ENCODE results near the gene RANBP17.
"Not testable (repeated sequence)": the region's sequence is repeated elsewhere in the genome, so short reads cannot be mapped to it uniquely, and the experiment has no call there.

The RANBP17 gene

DNA sequence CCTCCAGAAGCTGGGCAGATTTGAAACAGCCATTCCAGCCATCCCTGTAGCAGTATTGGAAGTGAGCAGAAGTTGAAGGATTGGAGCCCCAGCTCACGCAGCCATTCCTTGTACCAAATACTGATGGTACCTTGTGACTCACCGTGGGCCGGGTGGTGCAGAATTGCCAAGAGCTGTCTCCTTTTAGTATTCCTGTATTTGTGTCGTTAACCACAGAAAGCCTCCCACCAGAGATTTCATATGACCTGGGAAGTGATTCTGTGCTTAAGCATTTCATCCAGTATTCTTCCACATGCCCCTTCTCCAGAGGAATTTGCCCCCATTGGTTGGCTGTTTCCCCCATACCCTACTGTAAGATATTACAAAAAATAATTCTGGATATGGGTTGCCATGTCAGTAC is 429.6 kb downstream of the RANBP17 start:
- no peak for DNase-seq

DNA sequence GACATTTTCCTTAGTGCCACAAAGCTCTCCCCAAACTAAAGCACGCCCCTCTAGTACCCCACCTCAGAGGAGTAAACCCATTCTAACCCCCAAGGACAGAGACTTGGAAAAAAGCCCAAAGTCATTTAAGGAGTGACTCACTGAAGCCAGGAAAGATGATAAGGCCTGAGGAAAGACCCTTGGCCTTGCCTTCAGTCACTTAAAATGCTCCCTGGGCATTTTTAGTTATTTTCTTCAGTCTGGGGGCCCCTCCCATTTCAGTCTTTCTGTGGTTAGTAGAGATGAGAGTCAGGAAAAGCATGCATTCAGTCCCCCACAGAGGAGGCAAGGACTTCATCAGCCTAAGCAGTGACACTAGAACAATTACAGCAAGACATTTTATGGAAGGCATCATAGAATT is 433.5 kb downstream of the RANBP17 start:
- DNase-seq = no peak

DNA sequence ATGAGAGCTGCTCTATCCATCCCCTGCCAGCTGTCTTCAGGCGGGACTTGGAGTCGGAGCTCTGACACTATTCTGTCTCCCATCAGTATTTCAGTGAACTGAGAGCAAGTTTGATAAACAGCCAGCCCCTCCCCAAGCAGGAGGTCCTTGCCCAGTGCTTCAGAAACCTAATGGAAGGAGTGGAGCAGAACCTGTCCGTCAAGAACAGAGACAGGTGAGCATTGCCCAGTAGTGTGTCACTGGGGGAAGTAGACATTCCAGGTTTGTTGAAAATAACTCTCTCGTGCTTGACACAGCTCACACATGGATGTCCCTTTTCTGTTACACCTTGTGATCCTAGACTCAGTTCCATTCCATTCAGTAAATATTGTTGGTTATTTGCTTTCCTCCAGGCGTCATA is 434.0 kb downstream of the RANBP17 start:
- DNase-seq = no peak

DNA sequence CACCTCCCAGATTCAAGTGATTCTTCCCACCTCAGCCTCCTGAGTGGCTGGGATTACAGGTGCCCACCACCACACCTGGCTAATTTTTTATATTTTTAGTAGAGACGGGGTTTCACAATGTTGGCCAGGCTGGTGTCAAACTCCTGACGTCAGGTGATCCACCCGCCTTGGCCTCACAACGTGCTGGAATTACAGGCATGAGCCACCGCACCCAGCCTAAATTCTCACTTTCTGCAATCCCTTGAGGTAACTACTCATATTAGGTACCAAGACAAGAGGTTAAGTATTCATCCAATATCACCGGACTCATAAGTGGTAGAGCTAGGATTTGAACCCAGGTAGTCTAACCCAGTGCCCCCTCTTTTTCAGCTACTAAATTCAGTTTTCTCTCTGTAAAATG is 436.1 kb downstream of the RANBP17 start:
- DNase-seq = not testable (repeated sequence)

DNA sequence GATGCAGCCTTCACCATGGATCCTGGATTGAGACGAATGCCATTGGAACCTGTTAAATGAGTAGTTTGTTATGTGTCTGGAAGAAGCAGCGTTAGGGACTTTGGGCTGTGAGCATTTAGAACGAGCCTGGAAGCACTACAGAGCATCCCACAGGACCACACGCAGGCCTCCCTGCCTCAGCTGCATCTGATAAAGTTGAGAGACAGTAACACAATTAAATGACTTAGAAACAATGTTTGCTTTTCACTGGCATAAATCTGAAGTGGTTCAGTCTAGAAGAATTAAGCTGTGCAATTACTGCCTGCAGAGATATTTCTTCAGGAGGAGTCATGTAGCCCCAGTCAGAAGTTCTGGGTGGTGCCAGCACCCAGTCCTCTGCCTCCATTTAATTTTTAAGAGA is 437.4 kb downstream of the RANBP17 start:
- no peak for DNase-seq

DNA sequence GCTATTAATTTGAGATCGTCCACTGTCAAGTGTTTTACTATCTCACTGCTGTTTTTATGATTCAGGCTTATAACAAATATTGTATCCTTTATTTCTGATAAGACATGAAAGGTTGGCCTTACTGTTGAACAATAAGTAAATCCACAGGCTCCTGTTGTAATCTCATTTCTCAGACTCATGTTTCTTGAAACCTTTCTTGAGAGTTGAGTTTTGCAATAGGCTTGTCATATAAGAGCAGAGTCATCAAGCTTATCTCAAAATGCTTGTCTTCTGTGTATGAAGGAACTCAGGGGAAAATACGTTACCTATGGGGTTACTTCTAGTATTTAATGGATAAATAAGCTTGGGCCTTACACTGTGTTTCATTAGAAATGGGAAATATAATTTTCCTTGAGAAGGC is 438.0 kb downstream of the RANBP17 start:
- no peak for DNase-seq

DNA sequence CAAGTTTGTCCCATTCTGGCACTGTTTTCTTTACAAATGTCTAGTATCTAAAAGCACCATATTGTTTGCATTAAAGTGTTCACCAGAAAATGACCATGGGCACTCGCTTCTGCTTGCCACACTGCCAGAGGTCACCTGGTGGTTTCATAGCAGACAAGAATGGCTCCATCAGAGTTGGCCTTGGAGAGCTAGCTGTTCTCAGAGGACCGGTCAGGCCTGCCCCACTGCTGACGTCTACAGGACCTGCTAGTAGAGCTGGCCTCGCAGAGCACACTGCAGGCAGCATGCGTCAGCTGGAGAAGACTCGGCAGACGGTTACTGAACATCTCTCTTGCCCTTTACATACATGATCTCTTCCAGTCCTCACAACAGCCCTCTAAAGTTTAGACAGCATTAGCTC is 438.5 kb downstream of the RANBP17 start:
- no peak for DNase-seq

DNA sequence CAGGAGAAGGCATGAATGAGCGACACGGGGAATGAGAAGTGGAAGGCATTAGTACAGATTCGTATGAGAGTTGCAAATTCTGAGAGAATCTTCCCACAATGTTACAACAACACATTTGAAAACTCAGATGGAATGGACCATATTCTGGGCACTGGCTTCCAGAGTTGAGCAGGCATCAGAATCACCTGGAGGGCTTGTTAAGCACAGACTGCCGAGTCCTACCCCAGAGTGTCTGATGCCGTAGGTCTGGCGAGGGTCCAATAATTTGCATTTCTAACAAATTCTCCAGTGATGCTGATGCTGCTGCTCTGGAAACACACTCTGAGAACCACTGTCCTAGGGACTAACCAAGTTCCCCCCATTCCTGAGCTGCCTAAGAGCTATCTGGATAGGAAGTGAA is 444.3 kb downstream of the RANBP17 start:
- DNase-seq = no peak

DNA sequence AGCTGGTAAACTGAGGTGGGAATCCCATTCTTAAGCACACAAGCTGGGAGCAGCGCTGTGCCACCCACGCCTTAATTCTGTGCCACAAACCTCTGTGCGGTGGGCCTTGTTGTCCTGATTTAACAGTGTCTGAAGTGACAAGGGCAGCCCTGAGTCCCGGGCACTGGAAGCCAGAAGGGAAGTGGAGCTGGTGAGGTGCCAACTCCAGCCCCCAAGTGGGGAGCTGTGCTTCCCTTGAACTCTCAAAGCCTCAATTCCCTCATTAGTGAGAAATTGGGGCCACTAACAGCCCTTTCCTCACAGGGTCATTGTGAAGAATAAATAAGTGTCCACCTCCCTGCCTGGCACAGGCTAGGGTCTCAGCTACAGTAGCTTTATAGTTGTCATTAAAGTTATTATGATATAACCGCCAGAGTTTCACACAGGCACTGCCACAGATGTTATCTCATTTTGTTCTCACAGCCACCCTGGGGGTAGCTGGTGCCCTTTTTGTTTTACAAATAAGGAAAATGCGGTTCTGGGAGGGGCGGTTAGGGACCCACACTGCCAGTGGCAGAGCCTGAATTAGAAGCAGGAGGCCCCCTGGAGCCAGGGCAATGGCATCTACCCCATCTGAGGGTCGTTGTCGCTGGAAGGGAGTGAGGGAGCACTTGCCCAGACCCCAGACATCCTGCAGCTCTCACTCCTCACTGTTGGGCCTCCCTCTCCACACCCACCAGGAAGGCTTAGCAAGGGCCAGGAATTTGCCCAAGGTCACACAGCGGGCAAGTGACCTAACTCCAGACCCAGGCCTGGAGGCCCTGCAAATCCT is 445.2 kb downstream of the RANBP17 start:
- DNase-seq = no peak

DNA sequence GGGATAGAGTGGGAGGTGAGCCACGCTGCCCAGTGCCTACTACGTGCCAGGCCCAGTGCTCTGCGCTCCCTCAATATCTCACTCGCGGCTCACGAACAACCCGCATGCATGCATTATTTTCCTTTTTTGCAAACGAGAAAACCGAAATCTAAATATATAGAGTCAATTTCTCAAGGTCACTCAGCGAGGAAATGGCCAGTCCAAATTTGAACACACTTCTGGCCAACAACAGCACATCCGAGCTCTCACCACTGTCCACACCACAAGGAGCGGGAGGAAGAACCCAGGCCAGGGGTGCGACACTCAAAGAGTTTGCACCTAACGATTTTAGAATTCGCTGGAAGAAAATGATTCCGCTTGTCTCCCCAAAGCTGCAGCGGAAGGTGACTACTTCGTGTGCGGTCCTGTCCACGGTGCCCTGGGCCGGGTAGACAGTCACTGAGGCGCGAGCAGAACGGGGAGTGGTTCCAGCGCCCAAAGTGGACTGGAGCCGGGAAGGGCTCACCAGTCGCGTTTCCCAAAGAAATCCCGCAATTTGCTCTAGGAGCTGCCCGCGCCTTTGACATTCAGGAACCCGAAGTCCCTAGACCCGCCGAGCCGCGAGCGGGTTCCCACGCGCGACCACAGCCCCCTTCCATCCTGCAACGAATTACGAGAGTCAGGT is 446.1 kb downstream of the RANBP17 start:
- no peak for DNase-seq

DNA sequence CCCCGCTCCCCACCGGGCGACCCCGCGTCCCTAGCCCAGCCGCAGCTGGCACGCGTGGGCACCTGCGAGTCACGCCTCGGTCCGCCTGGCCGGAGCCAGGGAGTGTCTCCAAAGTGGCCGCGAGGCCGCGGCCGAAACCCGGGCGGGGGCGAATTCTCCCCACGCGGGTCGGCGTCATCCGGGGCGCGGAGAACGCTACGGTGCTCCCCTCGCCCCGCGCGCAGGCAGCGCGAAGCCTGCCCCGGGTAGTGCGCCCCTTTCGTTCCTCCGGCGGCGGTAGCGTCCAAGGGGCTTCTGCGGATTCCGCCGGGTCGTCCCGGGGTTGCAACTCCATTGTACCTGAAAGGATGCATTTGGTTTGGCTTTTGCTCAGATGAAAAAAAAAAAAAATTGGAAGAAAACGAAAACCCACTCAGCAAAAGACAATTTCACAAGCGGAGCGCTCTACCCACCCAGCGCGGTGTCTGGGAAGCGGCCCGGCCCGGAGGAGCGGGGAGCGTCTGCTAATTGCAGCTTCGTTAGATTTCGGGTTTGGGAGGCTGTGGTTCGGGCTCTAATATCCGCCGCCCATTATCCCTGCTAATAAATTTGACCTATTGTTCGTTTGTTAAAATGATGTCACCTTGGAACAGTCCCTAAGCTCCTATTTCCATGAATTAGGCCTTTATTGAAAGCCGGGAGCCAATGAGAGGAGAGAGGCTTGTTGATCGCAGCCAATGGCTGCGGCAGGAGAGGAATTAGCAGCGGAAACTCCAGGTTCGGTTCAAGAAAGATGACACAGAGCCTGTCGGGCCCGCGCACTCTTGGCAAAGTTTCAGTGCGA is 446.8 kb downstream of the RANBP17 start, which contains the start of gene TLX3:
TLX3 (plus strand) TSS at position 796 of the 823 bp plus-strand sequence. CDS start 118 bp downstream, outside the sequence.
- no peak for DNase-seq

DNA sequence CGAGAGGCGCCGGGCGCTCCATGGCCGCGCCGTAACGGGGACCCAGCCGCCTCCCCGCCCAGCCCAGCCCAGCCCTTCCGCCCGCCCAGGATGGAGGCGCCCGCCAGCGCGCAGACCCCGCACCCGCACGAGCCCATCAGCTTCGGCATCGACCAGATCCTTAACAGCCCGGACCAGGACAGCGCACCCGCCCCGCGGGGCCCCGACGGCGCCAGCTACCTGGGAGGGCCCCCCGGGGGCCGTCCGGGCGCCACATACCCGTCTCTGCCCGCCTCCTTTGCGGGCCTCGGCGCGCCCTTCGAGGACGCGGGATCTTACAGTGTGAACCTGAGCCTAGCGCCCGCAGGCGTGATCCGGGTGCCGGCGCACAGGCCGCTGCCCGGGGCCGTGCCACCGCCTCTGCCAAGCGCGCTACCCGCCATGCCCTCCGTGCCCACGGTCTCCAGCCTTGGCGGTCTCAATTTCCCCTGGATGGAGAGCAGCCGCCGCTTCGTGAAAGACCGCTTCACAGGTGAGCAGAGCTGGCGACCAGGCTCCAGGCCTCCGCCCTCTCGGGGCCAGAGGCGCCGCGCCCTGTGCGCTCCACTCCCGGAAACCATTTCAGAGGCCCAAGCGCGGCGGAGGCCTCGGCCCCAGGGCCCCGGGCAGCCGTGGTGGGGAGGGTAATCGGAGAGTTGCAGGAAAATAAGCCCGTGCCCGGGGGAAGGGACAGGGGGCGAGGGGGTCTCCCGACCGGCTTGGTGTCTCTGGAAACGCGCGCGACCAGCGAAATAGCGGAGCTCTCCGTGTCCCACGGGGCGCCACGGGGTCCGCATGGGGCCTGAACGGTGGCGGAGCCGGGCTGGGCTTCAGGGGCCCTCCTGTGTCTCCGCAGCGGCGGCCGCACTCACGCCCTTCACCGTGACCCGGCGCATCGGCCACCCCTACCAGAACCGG is 447.7 kb downstream of the RANBP17 start:
- DNase-seq = no peak

DNA sequence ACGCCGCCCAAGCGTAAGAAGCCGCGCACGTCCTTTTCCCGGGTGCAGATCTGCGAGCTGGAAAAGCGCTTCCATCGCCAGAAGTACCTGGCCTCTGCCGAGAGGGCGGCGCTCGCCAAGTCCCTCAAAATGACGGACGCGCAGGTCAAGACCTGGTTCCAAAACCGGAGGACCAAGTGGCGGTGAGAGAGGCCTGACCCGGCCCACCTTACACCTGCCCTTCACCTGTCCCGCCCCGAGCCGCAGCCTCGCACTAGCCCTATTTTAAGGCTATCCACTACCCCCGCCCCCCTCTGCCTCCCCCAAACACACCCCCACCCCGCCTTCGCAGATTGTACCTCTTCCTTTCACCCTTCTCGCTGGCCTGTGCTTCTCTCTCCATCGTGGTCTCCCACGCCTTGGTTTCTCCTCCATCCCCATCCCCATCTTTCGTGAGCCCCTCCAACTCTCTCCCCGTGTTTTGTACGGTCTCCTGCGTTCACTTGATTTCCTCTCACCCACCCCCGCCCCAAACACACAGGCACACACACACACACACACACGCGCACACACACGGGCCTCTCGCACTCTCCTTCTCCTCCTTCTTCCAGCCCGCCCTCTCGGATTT is 448.5 kb downstream of the RANBP17 start:
- DNase-seq = no peak

DNA sequence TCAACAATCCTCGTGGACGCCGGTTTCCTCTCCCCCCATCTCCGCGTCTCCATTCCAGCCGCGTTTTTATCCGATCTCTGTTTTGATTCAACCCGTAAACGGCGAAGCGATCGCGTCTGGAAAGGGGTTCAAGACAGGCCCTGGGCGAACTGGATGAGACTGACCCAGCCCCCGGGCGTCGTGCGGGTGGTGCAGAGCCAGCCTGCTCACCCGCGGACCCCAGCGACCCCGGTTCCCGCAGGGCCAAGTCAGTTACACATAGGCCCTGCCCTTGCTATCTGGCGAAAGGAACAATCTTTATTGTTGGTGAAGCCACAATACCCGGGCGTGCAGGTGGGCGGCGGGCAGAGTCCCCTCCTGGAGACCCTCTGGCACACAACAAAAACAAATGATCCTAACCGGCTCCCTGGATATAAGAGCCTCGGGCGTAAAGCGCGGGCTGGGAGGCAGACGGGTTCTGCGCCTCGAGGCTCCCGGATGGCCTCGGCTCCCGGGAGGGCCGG is 449.1 kb downstream of the RANBP17 start:
- DNase-seq = no peak

DNA sequence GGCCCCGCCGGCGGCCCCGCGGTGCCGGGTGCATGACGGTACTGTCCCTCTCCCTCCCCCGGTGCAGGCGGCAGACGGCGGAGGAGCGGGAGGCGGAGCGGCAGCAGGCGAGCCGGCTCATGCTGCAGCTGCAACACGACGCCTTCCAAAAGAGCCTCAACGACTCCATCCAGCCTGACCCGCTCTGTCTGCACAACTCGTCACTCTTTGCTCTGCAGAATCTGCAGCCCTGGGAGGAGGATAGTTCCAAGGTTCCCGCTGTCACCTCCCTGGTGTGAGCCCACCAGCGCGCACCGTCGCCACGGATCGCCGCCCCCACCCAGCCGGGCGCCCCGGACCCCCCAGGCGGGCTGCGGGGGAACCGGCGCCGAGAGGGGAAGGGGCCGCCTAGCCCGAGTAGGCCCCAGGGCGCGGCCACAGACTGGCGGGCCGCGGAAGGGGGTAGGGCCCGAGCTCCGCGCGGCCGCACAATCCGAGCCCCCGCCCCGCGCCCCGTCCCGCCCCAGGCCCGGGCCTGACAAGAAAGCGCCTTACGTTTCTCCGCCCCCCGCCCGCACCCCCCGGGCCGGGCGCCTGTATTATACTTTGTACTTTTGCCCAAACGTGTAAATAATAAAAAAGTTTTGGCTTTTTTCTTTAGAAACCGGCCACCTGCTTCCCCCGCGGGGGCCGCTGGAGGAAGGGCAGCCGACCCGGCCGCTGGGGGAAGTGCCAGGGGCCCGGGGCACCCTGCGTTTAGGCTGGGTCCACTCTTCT is 449.7 kb downstream of the RANBP17 start:
- no peak for DNase-seq

DNA sequence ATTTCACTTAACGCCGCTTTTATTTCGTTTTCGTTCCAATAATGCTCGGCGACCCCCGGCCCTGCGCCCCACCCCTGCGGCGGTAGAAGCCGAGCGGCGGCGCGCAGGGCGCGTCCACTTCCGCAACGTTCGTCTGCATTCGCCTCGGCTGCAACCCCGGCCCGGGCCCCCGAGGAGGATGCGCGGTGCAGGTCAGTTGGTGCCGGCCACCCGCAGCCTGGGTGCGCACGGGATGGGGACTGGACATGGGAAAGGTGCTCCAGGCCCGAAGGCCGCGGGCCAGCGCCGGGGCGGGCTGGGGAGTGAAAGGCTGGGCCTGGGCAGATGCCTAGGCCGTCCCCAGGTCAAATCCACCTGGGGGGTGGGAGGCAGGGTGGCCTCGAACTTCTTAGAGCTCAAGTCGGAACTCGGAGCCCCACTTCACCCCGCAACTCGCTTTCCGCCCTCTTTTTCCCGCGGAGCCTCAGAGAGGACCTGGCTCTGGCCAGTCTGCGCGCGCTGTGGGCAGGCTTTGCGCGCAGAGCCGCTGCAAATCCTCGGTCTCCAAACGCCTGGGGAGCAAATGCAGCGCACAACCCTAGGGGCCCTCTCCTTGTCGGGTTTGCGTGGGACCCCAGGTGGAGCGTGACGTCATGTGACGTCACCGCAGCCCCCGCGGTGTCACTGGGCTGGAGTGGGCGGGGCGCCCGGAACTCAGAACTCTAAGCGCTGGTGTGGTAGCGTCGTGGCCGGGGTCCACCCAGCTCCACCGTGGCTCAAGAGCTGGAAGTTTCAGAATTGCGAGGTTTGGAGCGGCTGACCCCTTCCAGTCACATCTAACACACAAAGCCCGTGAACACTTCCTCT is 450.5 kb downstream of the RANBP17 start:
- no peak for DNase-seq

DNA sequence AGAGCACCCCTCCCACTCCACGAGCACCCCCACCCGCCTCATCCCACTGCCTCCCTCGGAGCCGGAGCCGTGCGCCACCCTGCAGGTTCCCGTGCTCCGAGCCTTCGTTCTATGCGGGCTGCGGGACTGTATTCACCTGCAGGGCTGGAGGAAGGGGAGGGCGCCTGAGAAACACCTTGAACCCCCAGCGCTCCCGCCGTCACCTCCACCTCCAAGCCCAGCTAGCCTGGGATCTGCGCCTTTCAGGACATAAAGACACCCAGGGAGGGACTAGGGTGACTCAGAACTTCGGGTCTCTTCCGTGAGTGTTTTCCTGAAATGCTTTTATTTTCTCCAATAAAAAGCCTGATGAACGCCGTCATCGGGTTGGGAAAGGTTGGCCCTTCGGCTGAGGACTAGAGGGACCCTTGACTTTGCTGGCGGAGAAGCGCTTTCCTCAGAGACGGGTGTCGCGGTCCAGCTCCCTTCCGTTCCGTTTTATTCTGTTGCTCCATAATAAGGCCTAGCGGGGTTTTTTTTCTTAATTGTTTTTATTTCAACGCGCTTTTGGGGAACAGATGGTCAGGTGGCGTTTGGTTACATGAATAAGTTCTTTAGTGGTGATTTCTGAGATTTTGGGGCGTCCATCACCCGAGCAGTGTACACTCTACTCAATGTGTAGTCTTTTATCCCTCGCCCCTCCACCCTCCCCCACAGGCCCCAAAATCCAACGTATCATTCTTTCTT is 451.8 kb downstream of the RANBP17 start:
- no peak for DNase-seq

Data from anterior cingulate cortex (tissue), 58 donors.